SK-N-SH treated with all-trans-retinoic acid at 6 μM for 48 hours (cell line): ENCODE results near the gene DCBLD1.

ENCODE experiments used
- ARNTL ChIP-seq: fragments of 450-650 bp; formaldehyde crosslinking; IDR thresholded peaks from 2 replicates; pipeline ENCODE4 v1.5.0; 2020; ENCODE audit warnings: low read depth, mild to moderate bottlenecking, moderate library complexity, borderline replicate concordance
- ESRRG ChIP-seq: fragments of 250-450 bp; sonication (Bioruptor Pico); IDR thresholded peaks from 2 replicates; pipeline ENCODE4 v1.6.1; 2021; ENCODE audit warnings: mild to moderate bottlenecking
- GLIS3 ChIP-seq: fragments of 250-450 bp; sonication (Bioruptor Pico); IDR thresholded peaks from 2 replicates; pipeline ENCODE4 v1.5.0; 2020; ENCODE audit warnings: mild to moderate bottlenecking, moderate library complexity
- ISL1 ChIP-seq: fragments of 250-450 bp; sonication (Bioruptor Pico); IDR thresholded peaks from 2 replicates; pipeline ENCODE4 v2.1.2; 2022; ENCODE audit warnings: mild to moderate bottlenecking, moderate library complexity
- SNAI2 ChIP-seq: fragments of 250-450 bp; sonication (Bioruptor Pico); IDR thresholded peaks from 2 replicates; pipeline ENCODE4 v1.5.0; 2020; ENCODE audit warnings: mild to moderate bottlenecking, moderate library complexity
- TCF4 ChIP-seq: fragments of 250-450 bp; sonication (Bioruptor Pico); IDR thresholded peaks from 2 replicates; pipeline ENCODE4 v1.8.0; 2021; ENCODE audit warnings: mild to moderate bottlenecking, moderate library complexity, borderline replicate concordance
- TOX ChIP-seq: fragments of 250-450 bp; sonication (Bioruptor Pico); IDR thresholded peaks from 2 replicates; pipeline ENCODE4 v1.8.0; 2021; ENCODE audit warnings: mild to moderate bottlenecking, moderate library complexity, borderline replicate concordance
- ZNF70 ChIP-seq: fragments of 450-650 bp; formaldehyde crosslinking; IDR thresholded peaks from 2 replicates; pipeline ENCODE4 v1.5.0; 2020; ENCODE audit warnings: mild to moderate bottlenecking, moderate library complexity
- TF ChIP-seq, protein P1 (sequence below): fragments of 250-450 bp; sonication (Bioruptor Pico); IDR thresholded peaks from 2 replicates; pipeline ENCODE4 v1.8.0; 2020; ENCODE audit warnings: mild to moderate bottlenecking, moderate library complexity, borderline replicate concordance
- TF ChIP-seq, protein P2 (sequence below): fragments of 250-450 bp; sonication (Bioruptor Pico); IDR thresholded peaks from 2 replicates; pipeline ENCODE4 v1.5.1; 2020; ENCODE audit warnings: low read depth, mild to moderate bottlenecking, moderate library complexity
- TF ChIP-seq, protein P3 (sequence below): fragments of 250-450 bp; sonication (Bioruptor Pico); IDR thresholded peaks from 2 replicates; pipeline ENCODE4 v1.8.0; 2021; ENCODE audit warnings: low read depth, mild to moderate bottlenecking, moderate library complexity, borderline replicate concordance
- TF ChIP-seq, protein P4 (sequence below): fragments of 250-450 bp; sonication (Bioruptor Pico); IDR thresholded peaks from 2 replicates; pipeline ENCODE4 v1.5.0; 2020; ENCODE audit warnings: mild to moderate bottlenecking, moderate library complexity

DNA sequence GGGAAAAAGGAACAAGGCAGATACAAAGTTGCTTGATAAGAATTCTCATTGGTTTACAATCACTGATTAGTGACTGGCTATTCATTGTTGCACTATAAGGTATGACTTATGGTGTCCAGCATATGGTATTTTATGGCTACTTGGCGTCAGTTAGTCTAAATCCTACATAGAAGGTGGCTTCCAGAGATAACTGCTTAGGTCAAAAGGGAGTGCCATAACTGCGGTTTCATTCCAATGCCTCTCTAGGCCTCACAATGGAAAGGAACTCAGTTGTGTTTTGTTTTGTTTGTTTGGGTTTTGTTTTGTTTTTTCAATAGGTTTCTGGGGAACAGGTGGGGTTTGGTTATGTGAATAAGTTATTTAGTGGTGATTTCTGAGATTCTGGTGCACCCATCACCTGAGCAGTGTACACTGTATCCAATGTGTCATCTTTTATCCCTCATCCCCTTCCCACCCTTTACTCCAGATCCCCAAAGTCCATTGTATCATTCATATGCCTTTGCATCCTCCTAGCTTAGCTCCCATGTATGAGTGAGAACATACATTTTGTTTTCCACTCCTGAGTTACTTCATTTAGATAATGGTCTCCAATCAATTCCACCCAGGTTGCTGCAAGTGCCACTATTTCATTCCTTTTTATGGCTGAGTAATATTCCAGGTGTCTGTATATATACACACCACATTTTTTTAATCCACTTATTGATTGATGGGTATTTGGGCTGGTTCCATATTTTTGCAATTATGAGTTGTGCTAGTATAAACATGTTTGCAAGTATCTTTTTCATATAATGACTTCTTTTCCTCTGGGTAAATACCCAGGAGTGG is 112.8 kb downstream of the DCBLD1 start:
- TF ChIP-seq, protein P1, sequence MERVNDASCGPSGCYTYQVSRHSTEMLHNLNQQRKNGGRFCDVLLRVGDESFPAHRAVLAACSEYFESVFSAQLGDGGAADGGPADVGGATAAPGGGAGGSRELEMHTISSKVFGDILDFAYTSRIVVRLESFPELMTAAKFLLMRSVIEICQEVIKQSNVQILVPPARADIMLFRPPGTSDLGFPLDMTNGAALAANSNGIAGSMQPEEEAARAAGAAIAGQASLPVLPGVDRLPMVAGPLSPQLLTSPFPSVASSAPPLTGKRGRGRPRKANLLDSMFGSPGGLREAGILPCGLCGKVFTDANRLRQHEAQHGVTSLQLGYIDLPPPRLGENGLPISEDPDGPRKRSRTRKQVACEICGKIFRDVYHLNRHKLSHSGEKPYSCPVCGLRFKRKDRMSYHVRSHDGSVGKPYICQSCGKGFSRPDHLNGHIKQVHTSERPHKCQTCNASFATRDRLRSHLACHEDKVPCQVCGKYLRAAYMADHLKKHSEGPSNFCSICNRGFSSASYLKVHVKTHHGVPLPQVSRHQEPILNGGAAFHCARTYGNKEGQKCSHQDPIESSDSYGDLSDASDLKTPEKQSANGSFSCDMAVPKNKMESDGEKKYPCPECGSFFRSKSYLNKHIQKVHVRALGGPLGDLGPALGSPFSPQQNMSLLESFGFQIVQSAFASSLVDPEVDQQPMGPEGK (CRISPR knock-in tag): no peak
- no peak for TF ChIP-seq TOX (CRISPR knock-in tag)
- TF ChIP-seq, protein P2, sequence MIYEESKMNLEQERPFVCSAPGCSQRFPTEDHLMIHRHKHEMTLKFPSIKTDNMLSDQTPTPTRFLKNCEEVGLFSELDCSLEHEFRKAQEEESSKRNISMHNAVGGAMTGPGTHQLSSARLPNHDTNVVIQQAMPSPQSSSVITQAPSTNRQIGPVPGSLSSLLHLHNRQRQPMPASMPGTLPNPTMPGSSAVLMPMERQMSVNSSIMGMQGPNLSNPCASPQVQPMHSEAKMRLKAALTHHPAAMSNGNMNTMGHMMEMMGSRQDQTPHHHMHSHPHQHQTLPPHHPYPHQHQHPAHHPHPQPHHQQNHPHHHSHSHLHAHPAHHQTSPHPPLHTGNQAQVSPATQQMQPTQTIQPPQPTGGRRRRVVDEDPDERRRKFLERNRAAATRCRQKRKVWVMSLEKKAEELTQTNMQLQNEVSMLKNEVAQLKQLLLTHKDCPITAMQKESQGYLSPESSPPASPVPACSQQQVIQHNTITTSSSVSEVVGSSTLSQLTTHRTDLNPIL (CRISPR knock-in tag): no peak
- TF ChIP-seq ARNTL (CRISPR knock-in tag): no peak
- TF ChIP-seq TCF4 (CRISPR knock-in tag): no peak
- no peak for TF ChIP-seq ZNF70 (CRISPR knock-in tag)
- no peak for TF ChIP-seq GLIS3 (CRISPR knock-in tag)
- TF ChIP-seq, protein P3, sequence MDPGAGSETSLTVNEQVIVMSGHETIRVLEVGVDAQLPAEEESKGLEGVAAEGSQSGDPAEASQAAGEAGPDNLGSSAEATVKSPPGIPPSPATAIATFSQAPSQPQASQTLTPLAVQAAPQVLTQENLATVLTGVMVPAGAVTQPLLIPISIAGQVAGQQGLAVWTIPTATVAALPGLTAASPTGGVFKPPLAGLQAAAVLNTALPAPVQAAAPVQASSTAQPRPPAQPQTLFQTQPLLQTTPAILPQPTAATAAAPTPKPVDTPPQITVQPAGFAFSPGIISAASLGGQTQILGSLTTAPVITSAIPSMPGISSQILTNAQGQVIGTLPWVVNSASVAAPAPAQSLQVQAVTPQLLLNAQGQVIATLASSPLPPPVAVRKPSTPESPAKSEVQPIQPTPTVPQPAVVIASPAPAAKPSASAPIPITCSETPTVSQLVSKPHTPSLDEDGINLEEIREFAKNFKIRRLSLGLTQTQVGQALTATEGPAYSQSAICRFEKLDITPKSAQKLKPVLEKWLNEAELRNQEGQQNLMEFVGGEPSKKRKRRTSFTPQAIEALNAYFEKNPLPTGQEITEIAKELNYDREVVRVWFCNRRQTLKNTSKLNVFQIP (CRISPR knock-in tag): no peak
- TF ChIP-seq, protein P4, sequence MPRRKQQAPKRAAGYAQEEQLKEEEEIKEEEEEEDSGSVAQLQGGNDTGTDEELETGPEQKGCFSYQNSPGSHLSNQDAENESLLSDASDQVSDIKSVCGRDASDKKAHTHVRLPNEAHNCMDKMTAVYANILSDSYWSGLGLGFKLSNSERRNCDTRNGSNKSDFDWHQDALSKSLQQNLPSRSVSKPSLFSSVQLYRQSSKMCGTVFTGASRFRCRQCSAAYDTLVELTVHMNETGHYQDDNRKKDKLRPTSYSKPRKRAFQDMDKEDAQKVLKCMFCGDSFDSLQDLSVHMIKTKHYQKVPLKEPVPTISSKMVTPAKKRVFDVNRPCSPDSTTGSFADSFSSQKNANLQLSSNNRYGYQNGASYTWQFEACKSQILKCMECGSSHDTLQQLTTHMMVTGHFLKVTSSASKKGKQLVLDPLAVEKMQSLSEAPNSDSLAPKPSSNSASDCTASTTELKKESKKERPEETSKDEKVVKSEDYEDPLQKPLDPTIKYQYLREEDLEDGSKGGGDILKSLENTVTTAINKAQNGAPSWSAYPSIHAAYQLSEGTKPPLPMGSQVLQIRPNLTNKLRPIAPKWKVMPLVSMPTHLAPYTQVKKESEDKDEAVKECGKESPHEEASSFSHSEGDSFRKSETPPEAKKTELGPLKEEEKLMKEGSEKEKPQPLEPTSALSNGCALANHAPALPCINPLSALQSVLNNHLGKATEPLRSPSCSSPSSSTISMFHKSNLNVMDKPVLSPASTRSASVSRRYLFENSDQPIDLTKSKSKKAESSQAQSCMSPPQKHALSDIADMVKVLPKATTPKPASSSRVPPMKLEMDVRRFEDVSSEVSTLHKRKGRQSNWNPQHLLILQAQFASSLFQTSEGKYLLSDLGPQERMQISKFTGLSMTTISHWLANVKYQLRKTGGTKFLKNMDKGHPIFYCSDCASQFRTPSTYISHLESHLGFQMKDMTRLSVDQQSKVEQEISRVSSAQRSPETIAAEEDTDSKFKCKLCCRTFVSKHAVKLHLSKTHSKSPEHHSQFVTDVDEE (CRISPR knock-in tag): no peak
- no peak for TF ChIP-seq SNAI2 (CRISPR knock-in tag)
- no peak for TF ChIP-seq ESRRG
- TF ChIP-seq ISL1 (CRISPR knock-in tag): no peak
